Peyer's patch (tissue), 4 donors: ENCODE measurements around the gene TPI1. TPM values are rescaled to one million over a fixed set of nuclear protein-coding genes. Genes with fewer than 3 reads are reported as not detected.

ENCODE experiments used
- DNase-seq, 3 donors: peaks; one replicate each; pipeline ENCODE4 v3.0.0-alpha.2; 2017 to 2019
- H3K27ac ChIP-seq, 4 donors: fragments of 200-600 bp; sonication (generic); one replicate each; pipeline ENCODE4 v1.5.1; 2016 to 2019
- H3K27me3 ChIP-seq, 2 donors: fragments of 200-600 bp; sonication (generic); one replicate each; pipeline ENCODE4 v1.5.1; 2019
- H3K36me3 ChIP-seq, 3 donors: fragments of 200-600 bp; sonication (generic); one replicate each; pipeline ENCODE4 v1.5.1; 2016 to 2019
- H3K4me1 ChIP-seq, 4 donors: fragments of 200-600 bp; sonication (generic); one replicate each; pipeline ENCODE4 v1.5.1; 2016 to 2019
- H3K4me3 ChIP-seq, 4 donors: fragments of 200-600 bp; sonication (generic); 1 replicate in 3 of 4; 2 replicates in 1 of 4; pipeline ENCODE4 v1.5.1; 2016 to 2019; ENCODE audit warnings: mild to moderate bottlenecking in 1 of 4
- H3K9me3 ChIP-seq, 4 donors: fragments of 200-600 bp; sonication (generic); one replicate each; pipeline ENCODE4 v1.5.1; 2016 to 2019; ENCODE audit warnings: mild to moderate bottlenecking in 1 of 4
- CTCF ChIP-seq, 6 experiments: fragments of 450-650 bp in 4 of 6; fragments of 200-600 bp in 2 of 6; sonication (generic) in 1 of 6; IDR thresholded peaks; one replicate each; pipeline ENCODE4 v1.5.1; 2017 to 2019; ENCODE audit warnings: antibody characterized with exemption in 6 of 6, mild to moderate bottlenecking in 3 of 6, moderate library complexity in 1 of 6
- POLR2A ChIP-seq, 2 donors: fragments of 450-650 bp; IDR thresholded peaks; one replicate each; pipeline ENCODE4 v1.5.1; 2017; ENCODE audit warnings: antibody characterized with exemption in 2 of 2, mild to moderate bottlenecking in 2 of 2, moderate library complexity in 2 of 2
- total RNA-seq, 4 donors: library from RNA; depleted of rRNA; stranded (reverse); fragments of >200 nt; gene quantifications; one replicate each; pipeline ENCODE4 v1.1.0, GENCODE V29; 2016

The TPI1 gene
- total RNA-seq, 4 donors from 2014 or later, result 591 to 1,061 (median 658) TPM

GRCh38 chr12:6917491-6918231 lies 50.3 kb downstream of the TPI1 start:
- Histone ChIP-seq H3K36me3 (no peaks in the 10 kb centered on the region), H3K4me3 (no peak overlapping the region), H3K27ac (no peak overlapping the region), H3K4me1 (peaks cover 0 to 19% (median 13%) of the 10 kb centered on the region in 4 donors), H3K27me3 (no peaks in the 10 kb centered on the region), H3K9me3 (no peaks in the 10 kb centered on the region)
- no peak for TF ChIP-seq CTCF (IDR thresholded peaks at IDR 0.05)
- no peak for TF ChIP-seq POLR2A (IDR thresholded peaks at IDR 0.05)
- no peak for DNase-seq

DNA sequence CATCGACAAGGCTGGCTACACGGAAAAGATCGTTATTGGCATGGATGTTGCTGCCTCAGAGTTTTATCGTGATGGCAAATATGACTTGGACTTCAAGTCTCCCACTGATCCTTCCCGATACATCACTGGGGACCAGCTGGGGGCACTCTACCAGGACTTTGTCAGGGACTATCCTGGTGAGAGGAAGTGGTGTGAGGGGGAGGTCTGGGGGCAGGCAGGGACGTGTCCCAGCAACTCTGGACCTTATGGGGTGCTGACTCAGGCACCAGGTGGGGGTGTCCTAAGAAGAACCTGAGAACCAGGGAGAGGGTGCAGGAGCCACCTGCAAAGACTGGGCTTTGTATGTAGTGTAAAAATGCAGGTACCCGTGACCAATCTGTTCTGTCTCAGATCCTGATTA lies 52.3 kb downstream of the TPI1 start:
- no peak for DNase-seq

More for the DNA sequence above, 52.3 kb downstream of the TPI1 start:
- H3K36me3 ChIP-seq, result no peaks in the 10 kb centered on the region
- no peak overlapping the region for H3K4me3 ChIP-seq
- TF ChIP-seq CTCF (IDR thresholded peaks at IDR 0.05) (no peak), POLR2A (IDR thresholded peaks at IDR 0.05) (no peak)
- peaks cover 0 to 28% (median 17%) of the 10 kb centered on the region in 4 donors for H3K4me1 ChIP-seq
- H3K27ac ChIP-seq, result no peak overlapping the region
- H3K9me3 ChIP-seq, result no peaks in the 10 kb centered on the region
- no peaks in the 10 kb centered on the region for H3K27me3 ChIP-seq

Other genes starting within 250 kb of the TPI1 start
- gene LPAR5, start 231.6 kb upstream of the TPI1 start, total RNA-seq, result 10 to 100 TPM; 18.7 to 36.2 (median 25.3) TPM
- gene ACRBP, start 220.1 kb upstream of the TPI1 start, total RNA-seq, result 10 to 100 TPM in 2 of 4 donors, 1 to 10 TPM in 2; 5.1 to 12.1 (median 10.3) TPM
- gene ING4, start 204.4 kb upstream of the TPI1 start, total RNA-seq, result 100 to 1,000 TPM in 1 of 4 donors, 10 to 100 TPM in 3; 32.6 to 109 (median 45.4) TPM
- 10 to 100 TPM; 35.6 to 96.6 (median 80.2) TPM for gene ZNF384, start 178.2 kb upstream of the TPI1 start, total RNA-seq
- not detected for gene PIANP, start 166.7 kb upstream of the TPI1 start, total RNA-seq
- 10 to 100 TPM; 38.4 to 72.6 (median 51.8) TPM for gene COPS7A, start 143.5 kb upstream of the TPI1 start, total RNA-seq
- 100 to 1,000 TPM in 3 of 4 donors, 10 to 100 TPM in 1; 94.9 to 212 (median 182) TPM for gene MLF2, start 114.4 kb upstream of the TPI1 start, total RNA-seq
- 10 to 100 TPM; 44.2 to 87.5 (median 53.0) TPM for gene PTMS, start 101.2 kb upstream of the TPI1 start, total RNA-seq
- 1 to 10 TPM in 3 of 4 donors, not detected in 1; 1.3 to 3.0 (median 1.6) TPM for gene LAG3, start 95.0 kb upstream of the TPI1 start, total RNA-seq
- gene CD4, start 78.0 kb upstream of the TPI1 start, total RNA-seq, result 1 to 10 TPM; 2.1 to 9.1 (median 4.0) TPM
- 10 to 100 TPM in 1 of 4 donors, 1 to 10 TPM in 2, not detected in 1; 2.5 to 11.6 (median 4.1) TPM for gene GPR162, start 45.7 kb upstream of the TPI1 start, total RNA-seq
- 10 to 100 TPM in 2 of 4 donors, 1 to 10 TPM in 2; 3.7 to 40.4 (median 8.7) TPM for gene P3H3, start 39.1 kb upstream of the TPI1 start, total RNA-seq
- 1 to 10 TPM in 1 of 4 donors, under 1 TPM in 2, not detected in 1; 0.85 to 6.6 (median 0.94) TPM for gene GNB3, start 26.6 kb upstream of the TPI1 start, total RNA-seq
- 10 to 100 TPM; 44.2 to 51.2 (median 46.3) TPM for gene CDCA3, start 16.2 kb upstream of the TPI1 start, total RNA-seq
- 10 to 100 TPM; 41.0 to 94.1 (median 47.1) TPM for gene USP5, start 15.4 kb upstream of the TPI1 start, total RNA-seq
- gene SPSB2, start 5.8 kb downstream of the TPI1 start, total RNA-seq, result 10 to 100 TPM in 2 of 4 donors, 1 to 10 TPM in 2; 4.1 to 12.3 (median 9.9) TPM
- gene LRRC23, start 37.3 kb downstream of the TPI1 start, total RNA-seq, result 10 to 100 TPM in 1 of 4 donors, 1 to 10 TPM in 2, not detected in 1; 1.7 to 35.5 (median 3.0) TPM
- gene ENO2, start 47.0 kb downstream of the TPI1 start, total RNA-seq, result 10 to 100 TPM in 2 of 4 donors, 1 to 10 TPM in 2; 4.6 to 11.7 (median 8.8) TPM
- gene ATN1, start 60.4 kb downstream of the TPI1 start, total RNA-seq, result 100 to 1,000 TPM in 3 of 4 donors, 10 to 100 TPM in 1; 77.6 to 337 (median 125) TPM
- gene RNU7-1, start 76.3 kb downstream of the TPI1 start, total RNA-seq, result not detected
- 100 to 1,000 TPM; 146 to 339 (median 156) TPM for gene C12orf57, start 76.5 kb downstream of the TPI1 start, total RNA-seq
- 100 to 1,000 TPM in 1 of 4 donors, 10 to 100 TPM in 3; 41.6 to 183 (median 44.4) TPM for gene PTPN6, start 83.8 kb downstream of the TPI1 start, total RNA-seq
- 100 to 1,000 TPM; 162 to 219 (median 174) TPM for gene PHB2, start 103.1 kb downstream of the TPI1 start, total RNA-seq
- gene EMG1, start 103.4 kb downstream of the TPI1 start, total RNA-seq, result 10 to 100 TPM in 3 of 4 donors, 1 to 10 TPM in 1; 9.1 to 24.8 (median 18.3) TPM
- 100 to 1,000 TPM in 3 of 4 donors, 10 to 100 TPM in 1; 18.2 to 230 (median 179) TPM for gene LPCAT3, start 150.9 kb downstream of the TPI1 start, total RNA-seq
- 100 to 1,000 TPM in 2 of 4 donors, 10 to 100 TPM in 2; 55.9 to 187 (median 108) TPM for gene C1S, start 193.2 kb downstream of the TPI1 start, total RNA-seq
- gene C1R, start 224.9 kb downstream of the TPI1 start, total RNA-seq, result 100 to 1,000 TPM in 3 of 4 donors, 10 to 100 TPM in 1; 27.5 to 151 (median 125) TPM
- 10 to 100 TPM; 44.6 to 87.7 (median 51.5) TPM for gene C1RL, start 241.7 kb downstream of the TPI1 start, total RNA-seq